GM10266 (cell line): Measurements from ENCODE around the gene TNFAIP1.

Experiments
- DNase-seq: peaks from one replicate; pipeline ENCODE4 v3.0.0; 2012; ENCODE audit errors: extremely low spot score
- CTCF ChIP-seq: IDR thresholded peaks from 2 replicates; pipeline ENCODE4 v1.5.1; 2012; ENCODE audit warnings: mild to moderate bottlenecking, low read depth; ENCODE audit not compliant: control insufficient read depth, insufficient read depth; ENCODE audit errors: missing control alignments

The TNFAIP1 gene

GRCh38 chr17:28394337-28395116 is 59.0 kb downstream of the TNFAIP1 start:
- DNase-seq, result no peak
- no peak for TF ChIP-seq CTCF

GRCh38 chr17:28395426-28395825 is 59.9 kb downstream of the TNFAIP1 start:
- DNase-seq, result no peak
- no peak for TF ChIP-seq CTCF

- DNase-seq, result no peak
- TF ChIP-seq CTCF, result no peak
Measured at GRCh38 chr17:28395968-28396367, 60.4 kb downstream of the TNFAIP1 start.
